Activated CD4-positive, CD25-positive, alpha-beta regulatory T cell treated with anti-CD3 and anti-CD28 coated beads, Interleukin-2, amount 50 U/mL, for 24 hours (primary cell): ENCODE data around the gene CBLIF.
"Not testable (repeated sequence)": the region's sequence is repeated elsewhere in the genome, so short reads cannot be mapped to it uniquely, and the experiment has no call there.

Source experiments
- ATAC-seq, 2 donors: fragments of 150-1000 bp; cut with Tn5 transposase; one replicate each; pipeline ENCODE4 v1.10.0; 2021; ENCODE audit warnings: mild to moderate bottlenecking in 1 of 2, moderate library complexity in 1 of 2

CBLIF gene

GRCh38 chr11:59791639-59792038, 53.7 kb downstream of the CBLIF start:
- no peak for ATAC-seq

GRCh38 chr11:59787816-59788215, 57.5 kb downstream of the CBLIF start:
- ATAC-seq = no peak

GRCh38 chr11:59787255-59787588, 58.1 kb downstream of the CBLIF start:
- ATAC-seq = no peak

- ATAC-seq = no peak
These were observed 59.5 kb downstream of the CBLIF start for GRCh38 chr11:59785818-59786217.

- ATAC-seq = not testable (repeated sequence)
These were observed 60.9 kb downstream of the CBLIF start for GRCh38 chr11:59784441-59784840.

- no peak for ATAC-seq
These were observed 61.6 kb downstream of the CBLIF start for GRCh38 chr11:59783632-59784090.

GRCh38 chr11:59782080-59782479, 63.2 kb downstream of the CBLIF start:
- no peak for ATAC-seq

GRCh38 chr11:59779487-59779886, 65.8 kb downstream of the CBLIF start:
- ATAC-seq = no peak
